Astrocyte of the hippocampus (primary cell): Measurements from ENCODE around the gene ZNF765.
"Not testable (repeated sequence)": the region's sequence is repeated elsewhere in the genome, so short reads cannot be mapped to it uniquely, and the experiment has no call there.

ENCODE experiments used
- DNase-seq: peaks from one replicate; pipeline ENCODE4 v3.0.0; 2011; ENCODE audit warnings: low read depth, low spot score

Gene ZNF765

GRCh38 chr19:53394974-53395839 lies at the start of gene ZNF765:
Gene ZNF765, plus strand, starts transcription at chr19:53395149. Its CDS starts 2,867 bp downstream, at chr19:53398016.
- DNase-seq = peak; percentile 98

DNA sequence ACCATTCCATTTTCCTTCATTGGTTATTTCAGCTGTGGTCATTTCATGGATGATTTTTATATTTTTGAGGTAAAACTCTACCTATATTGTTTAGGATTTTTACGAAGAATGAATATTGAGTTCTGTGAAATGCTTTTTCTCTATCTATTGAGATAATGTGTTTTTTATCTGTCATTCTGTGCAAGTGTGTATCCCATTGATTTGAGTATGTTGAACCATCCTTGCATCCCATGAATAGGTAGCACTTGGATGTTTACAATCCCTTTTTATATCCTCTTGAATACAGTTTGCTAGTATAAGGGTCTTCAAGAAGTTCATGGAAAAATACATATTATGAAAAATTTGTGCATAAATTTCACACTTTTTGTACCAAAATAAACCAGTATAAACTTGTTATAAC lies 39.2 kb upstream of the ZNF765 start:
- no peak for DNase-seq

DNA sequence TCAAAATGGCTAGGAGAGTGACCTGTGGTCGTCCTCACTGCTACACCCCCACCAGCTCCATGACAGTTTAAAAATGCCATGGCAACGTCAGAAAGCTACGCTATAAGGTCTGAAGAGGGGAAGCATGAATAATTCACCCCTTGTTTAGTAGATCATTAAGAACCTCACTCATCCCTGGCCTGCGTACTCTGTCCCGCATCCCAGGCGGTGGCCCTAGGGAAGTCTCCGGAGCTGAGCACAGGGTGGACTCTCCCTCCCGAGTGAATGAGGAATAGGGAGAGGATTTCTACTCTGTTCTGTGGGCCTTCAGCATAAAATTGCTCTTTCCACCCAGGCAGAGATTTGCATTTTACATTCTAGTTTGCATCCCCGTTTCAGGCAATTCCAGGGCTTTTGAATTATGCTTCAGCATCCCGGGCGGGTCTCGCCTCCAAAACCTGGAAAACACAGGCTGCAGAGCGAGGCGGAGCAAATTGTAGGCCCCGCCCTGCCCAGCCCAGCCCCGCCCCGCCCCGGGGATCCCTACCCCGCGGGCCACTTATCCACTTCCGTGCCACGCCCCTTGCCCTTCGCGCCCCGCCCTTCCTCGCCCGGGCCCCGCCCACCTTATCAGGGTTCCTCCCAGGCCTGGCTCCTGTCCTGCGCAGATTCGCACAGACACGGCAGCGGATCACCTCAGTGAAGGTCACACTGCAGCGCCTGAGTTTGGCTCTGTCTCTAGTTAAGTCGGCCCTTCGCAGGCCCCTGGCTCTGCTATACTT lies 36.9 kb upstream of the ZNF765 start:
- no peak for DNase-seq

- not testable (repeated sequence) for DNase-seq
Observed at GRCh38 chr19:53360056-53360455, 34.9 kb upstream of the ZNF765 start.

DNA sequence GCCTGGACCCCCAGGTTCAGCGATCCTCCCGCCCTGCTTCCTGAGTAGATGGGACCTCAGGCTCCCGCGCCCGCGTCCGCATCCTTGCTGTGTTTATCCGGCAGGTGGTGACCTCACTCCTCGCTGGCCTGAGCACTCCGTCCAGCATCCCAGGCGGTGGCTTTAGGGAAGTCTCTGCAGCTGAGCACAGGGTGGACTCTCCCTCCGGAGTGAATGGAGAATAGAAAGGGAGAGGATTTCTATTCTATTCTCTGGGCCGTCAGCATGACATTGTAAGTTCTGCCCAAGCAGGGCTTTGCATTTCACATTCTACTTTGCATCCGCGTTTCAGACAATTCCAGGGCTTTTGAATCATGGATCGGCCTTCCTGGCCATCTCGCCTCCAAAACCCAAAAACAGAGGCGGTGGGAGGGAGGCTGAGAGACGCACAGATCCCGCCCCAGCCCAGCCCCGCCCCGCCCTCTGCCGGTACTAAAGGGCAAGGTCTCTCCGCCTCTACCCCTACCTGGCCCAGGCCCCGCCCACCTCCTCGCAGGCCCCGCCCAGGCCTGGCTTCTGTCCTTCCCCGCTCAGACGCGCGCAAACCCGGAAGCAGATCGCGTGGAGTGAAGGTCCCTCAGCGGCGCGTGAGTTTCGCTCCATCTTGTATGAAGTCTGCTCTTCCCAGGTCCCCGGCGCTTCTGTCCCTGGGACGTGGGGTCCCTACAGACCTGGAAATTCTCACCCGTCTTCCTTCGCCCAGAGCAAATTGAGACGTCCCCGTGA lies 29.6 kb upstream of the ZNF765 start, which contains the start of gene ZNF525:
ZNF525 (plus strand) TSS at position 572 of the 765 bp plus-strand sequence. CDS start 6,577 bp downstream, outside the sequence.
- peak; percentile 93 for DNase-seq

DNA sequence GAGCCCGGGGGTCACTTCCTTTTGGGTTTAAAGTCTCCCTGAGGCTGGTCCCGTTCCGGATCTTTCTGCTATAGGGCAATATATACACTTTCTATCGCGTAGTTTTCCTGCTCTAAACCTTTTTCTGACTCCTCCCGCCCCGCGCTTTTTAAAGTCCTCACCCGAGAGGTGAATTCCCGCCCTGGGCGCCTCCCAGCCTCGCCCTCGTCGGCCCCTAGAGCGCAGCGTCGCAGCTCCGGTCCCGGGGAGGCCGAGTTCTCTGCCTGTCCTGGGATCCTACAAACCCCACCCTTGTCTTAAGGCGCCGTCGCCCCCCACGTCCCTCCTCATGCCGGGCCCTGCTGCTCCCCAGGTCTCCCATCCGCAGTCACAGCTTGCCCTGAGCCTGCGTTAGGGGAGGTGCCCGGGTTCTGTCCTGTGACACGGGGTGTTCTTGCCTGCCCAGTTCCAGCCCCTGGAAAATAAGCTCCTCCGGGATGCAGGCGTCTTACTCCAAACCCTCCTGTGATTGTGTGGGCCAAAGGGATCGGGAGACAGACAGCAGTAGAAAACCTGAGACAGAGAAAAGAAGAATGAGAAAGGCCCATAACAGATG lies 29.0 kb upstream of the ZNF765 start:
- DNase-seq = peak; percentile 50

GRCh38 chr19:53372196-53372595 lies 22.8 kb upstream of the ZNF765 start:
- no peak for DNase-seq

GRCh38 chr19:53374288-53374687 lies 20.7 kb upstream of the ZNF765 start:
- DNase-seq = no peak

DNA sequence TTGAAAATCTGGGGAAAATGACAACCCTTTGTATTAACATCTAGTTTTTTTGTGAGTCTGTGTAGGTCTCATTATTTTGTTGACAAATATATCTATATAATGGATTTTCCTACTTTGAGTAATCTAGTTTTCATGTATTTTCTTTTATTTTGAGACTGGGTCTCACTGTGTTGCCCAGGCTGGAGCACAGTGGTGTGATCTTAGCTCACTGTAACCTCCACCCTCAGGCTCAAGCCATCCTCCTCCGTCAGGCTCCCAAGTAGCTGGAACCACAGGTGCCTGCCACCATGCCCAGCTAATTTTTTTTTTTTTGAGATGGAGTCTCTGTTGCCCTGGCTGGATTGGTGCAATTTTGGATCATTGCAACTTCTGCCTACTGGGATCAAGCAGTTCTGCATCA lies 20.2 kb upstream of the ZNF765 start:
- DNase-seq = no peak

- no peak for DNase-seq
Observed at GRCh38 chr19:53381376-53381775, 13.6 kb upstream of the ZNF765 start.

DNA sequence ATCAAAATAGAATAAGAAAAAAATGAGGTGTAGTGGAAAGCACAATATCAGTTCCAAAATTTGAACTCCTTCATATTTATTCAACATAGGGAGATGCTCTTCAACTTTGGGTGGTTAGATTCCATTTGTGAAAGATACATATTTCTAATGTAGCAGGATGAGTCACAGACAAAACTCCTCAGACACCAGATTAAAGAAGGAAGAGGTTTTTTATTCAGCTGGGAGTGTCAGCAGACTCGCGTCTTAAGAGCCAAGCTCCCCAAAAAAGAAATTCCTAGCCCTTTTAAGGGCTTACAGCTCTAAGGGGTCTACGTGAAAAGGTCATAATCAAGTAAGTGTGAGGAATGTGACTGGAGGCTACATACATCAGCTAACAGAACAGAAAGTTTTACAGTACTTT lies 6.8 kb upstream of the ZNF765 start:
- DNase-seq = no peak

DNA sequence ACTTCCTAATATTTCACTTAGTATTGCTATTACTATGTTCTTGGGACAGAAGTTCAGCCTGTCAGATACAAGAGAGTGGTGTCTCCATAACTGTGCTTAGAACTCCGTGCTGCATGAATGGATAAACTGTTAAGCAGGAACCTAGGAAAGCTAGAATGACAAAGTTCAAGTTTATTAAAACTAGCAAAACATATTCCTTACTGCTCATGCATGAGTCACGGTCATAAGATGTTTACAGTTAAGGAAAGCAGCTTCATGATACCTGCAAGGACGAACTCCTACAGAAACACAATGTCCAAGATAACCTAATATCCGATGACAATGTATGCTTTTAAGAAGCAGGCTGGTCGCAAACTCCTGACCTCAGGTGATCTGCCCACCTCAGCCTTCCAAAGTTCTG lies 6.0 kb upstream of the ZNF765 start:
- no peak for DNase-seq

DNA sequence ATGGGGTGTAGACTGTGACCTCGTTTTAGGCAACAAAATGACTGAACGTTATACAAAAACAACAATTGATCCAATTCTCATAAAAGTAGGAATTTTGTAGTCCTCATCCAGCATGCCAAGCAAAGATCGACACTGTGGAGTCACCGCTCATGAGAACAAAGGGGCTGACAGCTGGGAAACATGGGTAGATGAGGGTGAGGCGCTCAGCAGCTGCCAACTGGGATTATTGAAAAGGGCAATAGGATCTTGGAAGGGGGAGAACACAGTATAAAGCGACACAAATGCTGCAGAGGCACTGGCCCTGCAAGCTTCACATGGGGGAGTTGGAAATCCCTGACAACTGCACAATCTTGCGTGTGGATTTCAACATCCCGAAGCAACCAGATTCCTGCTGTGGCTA lies 5.4 kb upstream of the ZNF765 start:
- no peak for DNase-seq

DNA sequence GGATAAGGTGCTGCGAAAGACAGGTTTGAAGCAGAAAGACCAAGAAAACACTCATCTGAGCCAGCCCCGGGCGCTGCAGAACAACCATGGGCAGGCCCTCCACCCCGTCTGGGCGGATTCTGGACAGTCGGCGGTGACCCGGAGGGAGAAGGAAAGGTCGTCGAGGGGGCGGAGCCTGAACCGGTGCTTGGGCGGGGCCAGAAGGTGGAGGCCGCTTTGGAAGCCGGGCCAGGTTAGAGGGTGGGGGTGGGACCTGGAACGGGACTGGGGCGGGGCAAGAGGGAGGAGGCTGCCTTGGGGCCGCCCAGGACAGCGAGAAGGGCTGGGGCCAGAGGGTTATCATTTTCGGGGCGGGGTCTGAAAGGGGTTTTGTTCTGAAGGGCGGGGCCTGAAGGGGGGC lies 5.0 kb upstream of the ZNF765 start:
- no peak for DNase-seq

GRCh38 chr19:53394522-53394973 lies 401 bp upstream of the ZNF765 start:
- no peak for DNase-seq

- DNase-seq = not testable (repeated sequence)
Observed at GRCh38 chr19:53395840-53396524, 1.0 kb downstream of the ZNF765 start.

- DNase-seq = no peak
Observed at GRCh38 chr19:53396525-53396868, 1.5 kb downstream of the ZNF765 start.

DNA sequence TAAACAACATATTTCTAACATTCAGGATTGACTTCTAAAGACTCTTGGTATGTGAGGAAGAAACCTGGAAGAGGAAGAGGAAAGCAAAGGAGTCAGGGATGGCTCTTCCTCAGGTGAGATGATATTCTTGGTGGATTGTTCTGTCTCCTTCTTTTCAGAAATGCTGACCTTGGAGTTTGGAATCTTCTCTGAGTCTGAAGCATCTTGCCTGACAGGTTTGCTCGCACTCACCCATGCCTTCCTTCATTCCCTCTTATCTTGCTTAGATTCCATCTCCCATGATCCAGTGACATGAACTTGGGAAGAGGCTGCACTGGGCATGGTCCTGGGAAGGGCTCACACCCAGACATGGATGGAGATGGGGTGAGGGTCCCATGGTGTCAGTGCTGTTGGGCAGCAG lies 3.0 kb downstream of the ZNF765 start:
- not testable (repeated sequence) for DNase-seq

DNA sequence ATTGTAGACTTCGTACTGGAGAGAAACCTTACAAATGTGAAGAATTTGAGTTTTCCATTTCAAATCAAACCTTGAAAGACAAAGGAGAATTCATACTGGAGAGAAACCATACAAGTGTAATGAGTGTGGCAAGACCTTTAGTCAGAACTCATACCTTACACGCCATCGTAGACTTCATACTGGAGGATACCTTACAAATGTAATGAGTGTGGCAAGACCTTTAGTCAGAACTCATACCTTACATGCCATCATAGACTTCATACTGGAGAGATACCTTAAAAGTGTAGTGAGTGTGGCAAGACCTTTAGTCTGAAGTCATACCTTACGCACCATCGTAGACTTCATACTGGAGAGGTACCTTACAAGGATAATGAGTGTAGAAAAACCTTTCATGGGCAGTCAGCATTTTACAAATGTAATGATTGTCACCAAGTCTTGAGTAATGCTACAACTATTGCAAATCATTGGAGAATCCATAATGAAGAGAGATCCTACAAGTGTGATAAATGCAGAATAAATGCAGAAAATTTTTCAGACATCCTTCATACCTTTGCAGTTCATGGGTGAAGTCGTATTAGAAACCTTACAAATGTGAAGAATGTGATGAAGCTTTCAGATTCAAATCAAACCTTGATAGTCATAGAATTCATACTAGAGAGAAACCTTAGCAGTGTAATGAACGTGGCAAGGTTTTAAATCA lies 14.7 kb downstream of the ZNF765 start:
- DNase-seq = no peak
